GM21619 (cell line): ENCODE data around the gene CPA4.

Source experiments
- ATAC-seq: cut with Tn5 transposase; IDR thresholded peaks from one replicate; pipeline ENCODE4 v1.9.1; 2021; ENCODE audit not compliant: unreplicated experiment

The CPA4 gene

DNA sequence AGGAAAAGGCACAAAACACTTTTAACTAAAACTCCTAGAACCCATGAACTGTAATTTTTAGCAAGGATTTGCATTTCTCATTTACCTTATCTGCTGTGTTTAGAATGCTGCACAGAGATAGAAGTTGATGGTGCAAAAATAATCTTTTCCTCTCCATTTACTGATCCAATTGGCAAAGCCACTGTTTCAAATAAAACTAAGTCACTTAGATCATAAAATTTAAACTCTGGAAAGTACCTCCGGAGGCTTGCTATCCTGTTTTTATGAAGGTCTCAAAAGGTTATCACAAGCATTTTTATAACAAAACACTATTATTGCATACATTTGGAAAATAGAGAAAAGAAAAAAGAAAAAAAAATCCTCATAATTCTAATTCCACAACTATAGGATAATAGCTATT is 18.7 kb upstream of the CPA4 start:
- ATAC-seq: no peak

DNA sequence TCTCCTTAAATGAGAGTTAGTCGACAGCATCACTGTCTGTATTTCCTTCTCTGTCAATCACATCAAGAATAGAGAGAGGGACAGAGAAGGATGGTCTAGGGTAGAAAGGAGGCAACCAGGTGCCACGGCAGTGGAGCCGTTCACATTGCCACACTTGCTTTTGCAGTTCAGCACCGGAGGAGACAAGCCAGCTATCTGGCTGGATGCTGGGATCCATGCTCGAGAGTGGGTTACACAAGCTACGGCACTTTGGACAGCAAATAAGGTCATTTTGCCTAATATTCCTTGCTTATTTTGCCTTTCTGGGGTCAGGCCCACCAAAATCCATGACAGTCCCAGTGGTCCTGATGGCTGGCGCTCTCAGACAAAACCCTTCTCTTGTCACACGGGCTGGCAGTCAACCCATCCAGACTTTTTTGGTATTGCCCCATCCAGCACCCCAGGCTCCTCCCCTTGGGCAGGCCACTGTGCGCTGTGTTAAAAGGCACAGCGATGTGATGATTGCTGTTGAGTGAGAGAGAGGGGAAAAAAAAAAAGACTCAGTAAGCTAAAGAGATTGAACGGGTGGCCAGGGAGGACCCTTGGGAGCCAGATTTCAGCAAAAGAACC is 17.9 kb upstream of the CPA4 start:
- no peak for ATAC-seq

DNA sequence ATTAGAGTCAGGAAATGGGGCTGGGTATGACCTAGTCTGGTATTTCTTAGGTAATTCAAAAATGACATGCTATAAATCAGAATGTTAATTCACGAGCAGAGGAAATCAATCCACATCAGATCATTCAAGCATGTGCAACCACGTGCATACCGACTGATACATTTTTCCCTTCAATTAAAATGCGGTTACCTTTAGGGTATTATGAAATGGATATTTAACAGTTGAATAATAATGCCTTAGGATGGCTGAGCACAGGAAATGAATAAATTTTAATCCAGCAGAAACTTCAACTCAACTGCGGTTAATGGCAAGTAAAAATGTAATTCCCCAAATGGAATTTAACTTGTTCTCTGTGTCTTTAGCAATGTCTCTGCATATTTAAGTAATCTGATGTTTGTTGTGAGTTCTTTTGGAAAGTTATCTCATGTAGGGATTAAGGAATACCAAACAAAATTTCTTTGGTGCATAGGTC is 17.1 kb upstream of the CPA4 start:
- ATAC-seq: no peak

DNA sequence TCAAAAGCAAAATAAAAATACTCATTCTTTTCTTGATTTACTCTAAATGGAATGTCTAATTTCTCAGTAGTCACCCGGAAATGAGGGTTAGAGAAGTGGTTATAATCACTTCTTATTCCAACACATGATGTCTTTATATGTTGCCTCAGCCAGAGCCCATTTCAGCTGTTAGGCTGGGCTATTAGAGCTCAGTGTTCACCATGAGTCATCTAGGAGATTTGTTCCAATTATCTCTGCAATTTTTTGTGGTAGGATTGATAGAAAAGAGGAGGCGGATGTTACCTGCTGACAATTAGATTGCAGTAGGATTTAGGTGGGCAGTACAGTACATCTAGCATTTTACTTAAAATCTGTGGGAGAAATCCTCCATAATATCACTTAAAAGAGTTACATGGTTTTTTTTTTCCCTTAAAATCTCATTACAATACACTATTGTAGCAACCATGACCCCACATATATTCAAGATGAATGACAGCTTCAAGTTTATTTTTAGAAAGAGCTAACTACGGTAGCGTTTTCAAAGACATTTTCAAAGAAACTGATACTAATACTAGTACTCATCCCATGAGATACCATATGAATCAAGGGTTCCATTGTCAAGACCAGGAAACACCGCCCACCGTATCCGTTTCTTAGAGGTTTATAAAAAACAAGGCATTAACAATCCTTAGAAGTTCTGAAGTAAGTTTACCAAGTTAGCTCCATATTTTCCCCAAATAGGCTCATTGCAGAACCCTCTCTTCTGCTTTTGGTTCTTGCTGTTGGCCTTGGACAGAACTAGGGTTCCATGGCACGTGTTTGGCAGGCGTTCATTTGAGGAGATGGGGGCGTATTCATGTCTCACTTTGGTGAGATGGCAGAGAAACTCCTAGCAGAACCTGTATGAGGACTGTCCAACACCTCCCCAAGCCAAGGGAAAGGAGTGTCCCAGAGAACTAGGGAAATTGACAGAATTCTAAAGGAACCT is 15.9 kb upstream of the CPA4 start:
- no peak for ATAC-seq

DNA sequence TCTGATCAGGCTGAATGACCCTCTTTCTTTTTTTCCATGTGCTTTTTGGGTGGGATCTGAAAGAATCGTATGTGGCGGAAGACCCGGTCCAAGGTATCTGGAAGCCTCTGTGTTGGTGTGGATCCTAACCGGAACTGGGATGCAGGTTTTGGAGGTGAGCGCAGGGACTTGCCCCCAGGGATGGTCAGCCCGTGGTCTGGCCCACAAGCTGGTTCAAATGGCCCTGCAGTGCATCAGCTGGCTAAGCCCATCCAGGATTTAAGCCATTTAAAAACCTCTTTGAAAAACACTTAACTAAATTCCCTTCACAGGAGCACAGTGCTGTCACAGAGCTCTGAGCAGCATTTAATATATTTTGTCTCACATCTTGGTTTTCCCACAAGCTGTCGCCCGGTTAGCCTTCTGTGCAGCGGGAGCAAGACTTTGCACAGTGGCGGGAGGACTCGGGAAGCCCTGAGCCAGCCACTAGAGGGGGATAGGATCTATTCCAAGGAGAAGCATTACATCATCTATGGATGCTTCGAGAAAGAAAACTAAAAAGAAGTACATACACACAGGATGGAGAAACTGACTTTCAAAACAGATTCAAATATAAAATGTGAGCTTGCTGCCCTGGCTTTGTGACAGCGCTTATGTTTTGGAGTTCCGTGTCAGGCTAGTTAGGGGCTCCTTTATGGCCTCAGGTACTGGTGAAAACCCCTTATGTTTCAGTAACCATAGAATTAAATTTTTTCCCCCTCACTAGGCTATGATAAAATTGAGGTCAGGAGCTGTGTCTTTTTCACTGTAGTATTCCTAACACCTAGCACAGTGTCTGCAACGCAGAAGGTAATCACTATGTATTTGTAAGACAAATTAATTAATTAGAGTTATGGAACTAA is 15.0 kb upstream of the CPA4 start:
- ATAC-seq: no peak

DNA sequence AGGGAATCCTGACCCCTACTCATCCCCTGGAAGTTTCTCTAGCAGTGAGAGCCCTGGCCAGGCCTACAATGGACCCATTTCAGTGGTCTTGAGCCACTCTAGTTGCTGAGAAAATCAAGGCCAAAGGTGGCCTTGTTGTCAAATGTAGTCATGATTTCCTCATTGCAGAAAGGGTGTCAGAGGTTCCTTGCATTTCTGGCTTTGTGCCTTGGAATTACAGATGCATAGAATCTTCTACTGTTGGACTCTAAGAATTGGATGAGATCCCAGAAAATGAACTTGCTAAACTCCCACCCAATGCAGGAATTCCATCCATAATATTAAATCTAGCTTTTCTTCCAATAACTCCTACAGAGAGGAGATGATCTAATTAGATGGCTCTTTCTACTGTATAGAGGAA is 14.1 kb upstream of the CPA4 start:
- no peak for ATAC-seq

DNA sequence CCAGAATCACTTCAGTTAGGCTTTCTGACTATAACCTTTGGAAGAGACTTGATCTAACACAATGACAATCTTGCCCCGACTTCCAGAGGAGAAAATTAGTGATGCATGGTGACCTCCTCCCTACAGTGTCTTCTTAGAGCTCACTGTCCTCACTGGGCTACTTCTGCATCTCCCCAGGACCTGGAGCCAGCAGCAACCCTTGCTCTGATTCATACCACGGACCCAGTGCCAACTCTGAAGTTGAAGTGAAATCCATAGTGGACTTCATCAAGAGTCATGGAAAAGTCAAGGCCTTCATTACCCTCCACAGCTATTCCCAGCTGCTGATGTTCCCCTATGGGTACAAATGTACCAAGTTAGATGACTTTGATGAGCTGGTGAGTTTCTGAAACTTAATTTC is 13.7 kb upstream of the CPA4 start:
- no peak for ATAC-seq

DNA sequence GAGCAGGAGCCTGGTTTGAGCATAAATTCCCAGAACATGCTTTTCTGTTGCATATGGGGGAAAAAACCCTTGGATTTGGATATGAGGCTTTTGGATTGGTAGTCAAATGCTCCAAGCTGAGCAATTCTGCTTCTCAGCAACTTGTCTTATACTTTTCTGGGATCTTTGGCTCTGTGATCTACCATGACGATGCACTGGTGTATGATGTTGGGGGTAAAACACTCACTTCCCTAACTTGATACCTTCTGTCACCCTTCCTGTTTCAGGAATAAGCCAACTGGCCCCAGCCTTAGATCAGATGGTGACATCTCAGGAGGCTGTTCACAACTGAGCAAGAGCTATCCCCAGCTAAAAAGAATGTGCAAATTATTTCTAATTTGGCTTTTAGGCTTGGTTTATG is 13.1 kb upstream of the CPA4 start:
- no peak for ATAC-seq

DNA sequence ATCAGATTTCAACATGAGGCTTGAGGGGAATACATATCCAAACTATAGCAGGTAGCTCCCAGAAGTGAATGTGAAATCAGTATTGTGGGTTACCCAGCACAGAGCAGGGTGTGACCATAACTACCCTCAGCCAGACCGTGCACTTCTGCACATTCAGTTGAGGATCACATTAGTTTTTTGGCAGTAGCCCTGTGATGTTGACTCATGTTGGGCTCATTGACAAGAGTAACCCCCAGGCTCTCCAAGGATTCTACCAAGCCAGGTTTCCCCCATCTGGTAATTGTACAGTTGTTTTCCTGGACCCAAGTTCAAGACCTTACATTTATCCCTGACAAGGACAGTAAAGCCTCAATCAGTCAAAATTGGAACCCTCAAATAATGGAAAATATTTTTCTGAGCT is 11.7 kb upstream of the CPA4 start:
- ATAC-seq: no peak

DNA sequence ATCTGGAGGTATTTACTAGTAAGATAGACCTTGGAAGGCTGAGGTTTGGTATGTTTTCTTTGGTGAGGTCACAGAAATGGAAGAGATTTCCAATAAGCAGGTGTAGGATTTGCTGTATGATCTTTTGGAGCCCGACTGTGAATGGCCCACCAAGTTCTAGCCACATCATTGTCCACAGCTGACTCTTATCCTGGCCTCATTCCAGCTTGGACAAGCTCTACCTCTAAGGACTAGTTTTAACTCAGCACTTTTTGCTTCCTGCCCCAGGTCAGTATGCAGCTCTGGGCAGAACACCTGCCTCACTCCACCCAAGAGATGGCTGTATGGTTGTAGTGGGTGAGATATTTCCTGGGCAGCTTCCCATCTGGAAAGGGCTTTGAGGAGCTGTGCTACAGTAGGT is 6.1 kb upstream of the CPA4 start:
- no peak for ATAC-seq

DNA sequence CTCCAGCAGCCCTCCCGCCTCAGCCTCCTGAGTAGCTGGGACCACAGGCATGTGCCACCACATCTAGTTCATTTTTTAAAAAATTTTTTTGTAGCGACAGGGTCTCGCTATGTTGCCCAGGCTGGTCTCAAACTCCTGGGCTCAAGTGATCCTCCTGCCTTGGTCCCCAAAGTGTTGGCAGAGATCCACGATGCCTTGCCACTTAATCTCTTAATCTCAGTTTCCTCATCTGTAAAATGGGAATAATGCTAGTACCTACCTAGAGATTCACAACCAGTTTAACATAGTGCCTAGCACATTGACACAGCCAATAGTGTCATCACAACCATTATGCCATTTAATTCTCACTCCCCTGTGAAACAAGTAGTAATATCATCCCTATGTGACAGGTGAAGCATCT is 4.8 kb upstream of the CPA4 start:
- ATAC-seq: no peak

DNA sequence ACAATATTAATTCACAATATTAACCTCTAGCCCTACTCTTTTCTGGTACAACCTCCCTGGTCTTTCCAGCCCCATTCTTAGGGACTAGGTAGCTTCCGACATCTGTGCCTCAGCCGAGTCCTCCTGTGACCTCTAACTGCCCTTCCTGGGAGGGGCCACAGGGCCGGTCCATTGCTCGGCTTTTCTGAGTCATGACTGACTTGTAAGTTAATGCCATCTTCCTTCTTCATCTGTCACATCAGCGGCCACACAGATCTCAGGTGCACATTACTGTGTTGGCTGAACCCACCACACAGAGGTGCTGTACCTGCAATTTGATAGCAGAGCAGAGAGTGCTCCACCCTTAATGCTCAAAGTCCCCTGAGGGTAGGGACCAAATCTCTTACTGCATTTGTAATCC is 4.1 kb upstream of the CPA4 start:
- ATAC-seq: no peak

DNA sequence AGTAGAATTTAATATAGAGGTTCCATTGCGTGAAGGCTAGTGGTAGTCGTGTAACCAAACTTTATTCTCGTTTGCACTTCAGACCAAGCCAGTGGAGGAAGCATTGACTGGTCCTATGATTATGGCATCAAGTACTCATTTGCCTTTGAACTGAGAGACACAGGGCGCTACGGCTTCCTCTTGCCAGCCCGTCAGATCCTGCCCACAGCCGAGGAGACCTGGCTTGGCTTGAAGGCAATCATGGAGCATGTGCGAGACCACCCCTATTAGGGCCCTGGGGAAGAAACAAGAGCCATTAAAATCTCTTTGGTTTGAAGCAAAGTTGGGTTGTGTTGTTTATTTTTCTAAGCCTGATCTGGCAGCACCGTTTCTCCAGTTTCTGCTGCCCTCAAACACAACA is 3.5 kb upstream of the CPA4 start:
- ATAC-seq: no peak

DNA sequence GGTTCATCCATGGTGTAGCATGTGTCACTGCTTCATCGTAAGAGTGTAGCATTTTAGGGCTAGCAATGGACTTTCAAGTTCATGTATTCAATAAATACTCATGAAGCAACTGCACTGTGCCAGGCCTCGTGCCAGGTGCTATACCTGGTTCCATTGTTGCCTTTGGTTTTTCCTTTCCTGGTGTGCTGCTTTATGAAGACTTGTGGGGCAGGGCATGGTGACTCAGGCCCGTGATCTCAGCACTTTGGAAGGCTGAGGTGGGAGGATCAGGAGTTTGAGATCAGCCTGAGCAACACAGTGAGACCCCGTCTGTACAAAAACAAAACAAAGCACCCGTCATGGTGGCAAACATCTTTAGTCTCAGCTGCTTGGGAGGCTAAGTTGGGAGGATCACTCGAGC is 2.2 kb upstream of the CPA4 start:
- ATAC-seq: no peak

DNA sequence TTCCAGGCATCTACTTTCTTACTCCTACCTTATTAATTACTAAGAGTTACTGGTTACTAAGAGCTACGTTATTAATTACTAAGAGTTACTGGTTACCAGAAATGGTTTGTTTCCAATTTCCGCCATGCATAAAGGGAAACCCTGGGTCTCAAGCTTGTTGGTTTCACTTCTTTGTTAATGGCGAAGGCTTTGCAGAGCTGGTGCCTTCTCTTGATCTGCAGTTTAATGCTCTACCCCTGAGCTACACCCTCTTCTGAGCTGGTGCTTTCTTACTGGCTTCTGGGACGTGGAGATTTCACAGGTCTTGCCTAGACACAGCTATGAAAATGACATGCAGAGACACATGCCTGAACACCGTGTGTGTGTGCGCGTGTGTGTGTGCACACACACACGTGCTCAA is 560 bp downstream of the CPA4 start:
- ATAC-seq: peak; percentile 64

DNA sequence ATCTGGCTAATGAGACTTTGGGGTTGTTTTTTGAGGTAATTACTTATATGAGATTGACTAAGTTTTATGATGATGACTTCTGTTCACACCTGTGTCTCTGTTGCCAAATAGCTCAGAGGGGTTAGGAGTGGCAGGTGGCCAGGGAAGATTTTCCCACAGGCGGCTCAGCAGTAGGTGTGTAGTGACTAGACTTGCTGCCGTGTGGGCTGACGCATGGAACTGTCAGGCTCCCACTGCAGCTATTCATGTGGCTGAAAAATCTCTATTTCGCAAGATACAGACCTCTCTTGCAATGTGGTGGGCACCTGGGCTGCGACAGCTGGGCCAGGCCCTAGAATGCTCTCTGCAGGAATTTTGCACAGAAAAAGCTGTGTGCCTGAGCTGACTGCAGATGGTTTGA is 1.4 kb downstream of the CPA4 start:
- ATAC-seq: no peak

DNA sequence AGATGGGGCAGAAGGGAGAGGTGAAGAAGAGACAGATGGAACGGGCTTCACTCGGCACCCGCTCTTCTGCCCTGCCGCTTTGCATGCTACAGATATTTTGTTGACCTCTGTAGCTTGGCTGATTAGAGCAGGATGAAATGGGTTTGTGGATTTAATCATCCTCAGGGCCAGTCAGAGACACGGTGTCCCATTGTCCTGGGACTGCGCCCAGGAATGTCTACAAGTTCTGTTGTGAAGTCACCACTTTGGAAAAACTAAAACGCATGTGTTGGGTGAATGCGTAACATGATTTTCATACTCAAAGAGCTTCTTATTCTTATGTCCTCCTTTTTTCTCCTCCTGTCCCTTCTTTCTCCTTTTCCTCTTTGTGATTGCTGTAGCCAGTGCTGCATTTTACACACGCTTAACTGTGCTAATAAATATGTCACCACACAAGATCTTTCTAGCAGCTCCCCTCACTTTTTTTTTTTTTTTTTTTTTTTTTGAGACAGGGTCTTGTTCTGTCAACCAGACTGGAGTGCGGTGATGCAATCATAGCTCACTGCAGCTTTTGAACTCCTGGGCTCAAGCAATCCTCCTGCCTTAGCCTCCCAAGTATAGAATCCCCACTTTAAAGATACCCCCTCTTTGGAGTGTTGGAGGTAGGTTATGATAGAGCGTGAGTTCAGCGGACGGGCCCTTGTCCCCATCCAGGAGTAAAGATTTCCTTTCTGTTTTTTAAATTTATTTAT is 3.4 kb downstream of the CPA4 start:
- ATAC-seq: no peak

DNA sequence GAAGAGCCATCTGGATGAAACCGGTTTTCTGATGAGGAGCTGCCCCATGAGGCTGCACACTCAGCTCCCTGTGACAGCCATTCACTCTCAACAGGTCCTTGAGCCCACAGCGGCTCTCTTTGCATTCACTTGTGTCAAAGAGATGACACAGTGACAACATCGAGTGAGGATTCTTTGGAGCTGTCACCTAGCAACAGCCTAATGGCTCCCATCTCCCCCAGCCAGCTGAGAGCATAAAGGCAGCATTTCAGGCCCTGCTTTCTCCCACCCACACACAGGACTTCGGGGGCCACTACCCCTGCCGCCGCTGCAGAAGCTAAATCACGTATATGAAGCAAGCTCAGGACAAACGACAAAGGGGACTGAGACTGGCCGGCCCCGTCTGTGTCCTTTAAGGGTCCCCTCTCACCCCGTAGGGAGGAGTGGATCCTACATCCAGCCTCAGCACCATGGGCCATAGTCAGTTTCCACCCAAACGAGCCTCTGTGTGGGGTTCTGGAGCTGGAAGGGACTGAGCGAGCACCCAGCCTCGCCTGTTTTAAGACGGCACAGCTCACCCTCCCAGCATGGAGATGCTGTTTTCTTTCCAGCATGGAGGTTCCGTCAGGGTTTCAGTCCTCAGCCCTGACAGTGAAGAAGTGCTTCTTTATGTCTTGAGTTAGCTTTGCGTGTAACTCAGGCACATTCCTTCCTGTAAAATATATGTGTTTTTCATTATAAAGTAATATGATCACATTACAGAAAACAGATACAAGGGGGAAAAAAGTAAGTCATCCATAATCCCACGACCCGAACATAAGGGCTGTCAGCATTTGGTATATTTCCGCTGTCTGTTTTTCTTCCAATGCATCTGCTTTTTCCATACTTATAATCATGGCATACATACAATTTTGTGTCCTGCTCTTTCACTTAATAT is 4.9 kb downstream of the CPA4 start:
- no peak for ATAC-seq

DNA sequence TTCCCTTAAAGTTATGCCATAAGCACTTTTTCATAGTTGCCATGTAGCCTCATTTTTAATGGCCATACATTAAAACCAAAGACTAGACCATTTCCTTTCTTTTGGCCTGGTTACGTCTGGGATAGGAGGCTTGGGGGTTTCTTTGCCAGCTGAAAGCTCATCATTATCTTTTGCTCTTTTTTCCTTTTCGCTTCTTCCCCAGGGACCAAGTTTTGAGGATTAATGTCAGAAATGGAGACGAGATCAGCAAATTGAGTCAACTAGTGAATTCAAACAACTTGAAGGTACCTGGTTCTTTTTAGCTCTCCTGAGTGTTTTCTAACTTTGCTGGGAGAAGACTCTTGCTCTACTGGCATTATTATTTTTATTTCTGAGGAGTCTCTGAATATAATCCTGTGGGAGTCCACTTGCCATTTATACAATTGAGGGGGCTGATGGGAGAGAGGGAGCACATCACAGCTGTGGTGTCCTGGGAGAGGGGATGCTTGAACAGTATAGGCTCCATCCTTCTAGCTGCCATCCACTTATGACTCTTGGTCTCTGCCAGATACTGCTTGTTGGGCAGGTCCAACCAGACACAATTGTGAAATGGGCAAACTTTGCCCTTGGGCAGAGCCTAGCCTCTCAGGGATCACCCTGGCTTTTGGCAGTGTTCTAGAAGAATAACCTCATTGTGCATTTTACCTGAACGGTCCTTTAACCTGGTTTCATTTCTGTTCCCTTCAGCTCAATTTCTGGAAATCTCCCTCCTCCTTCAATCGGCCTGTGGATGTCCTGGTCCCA is 5.8 kb downstream of the CPA4 start:
- no peak for ATAC-seq
